Stimulated activated CD8-positive, alpha-beta memory T cell treated with anti-CD3 and anti-CD28 coated beads, Interleukin-12 subunit alpha, Interleukin-12 subunit beta, amount 100 ng/mL, for 24 hours (primary cell): ENCODE data around the gene LRRC72.

ENCODE experiments used
- DNase-seq: peaks from one replicate; pipeline ENCODE4 v3.0.0-alpha.2; 2020; ENCODE audit errors: extremely low read depth

The LRRC72 gene

GRCh38 chr7:16619979-16620408 lies 93.4 kb downstream of the LRRC72 start:
- no peak for DNase-seq

GRCh38 chr7:16626388-16626787 lies 99.8 kb downstream of the LRRC72 start:
- DNase-seq = no peak

DNA sequence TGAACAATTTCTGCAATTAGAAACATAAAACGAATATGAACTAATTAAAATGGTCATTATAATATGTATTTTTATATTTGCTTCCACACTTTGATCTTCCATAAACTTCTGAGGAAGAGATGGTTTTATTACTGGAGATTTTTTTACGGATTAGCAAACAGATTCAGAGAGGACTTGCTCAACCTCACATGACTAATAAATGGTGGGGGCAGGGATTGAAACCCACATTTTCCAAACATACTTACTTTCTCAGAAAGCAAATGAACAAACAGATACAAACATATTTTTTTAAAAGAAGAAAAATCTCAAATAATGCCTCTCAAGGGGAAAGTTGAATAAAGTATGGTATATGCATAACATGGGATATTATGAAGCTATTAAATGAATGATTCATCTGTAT lies 100.6 kb downstream of the LRRC72 start:
- DNase-seq = no peak

GRCh38 chr7:16630654-16631053 lies 104.0 kb downstream of the LRRC72 start:
- no peak for DNase-seq
